Right lung (tissue), 5 donors: ENCODE measurements around the gene DPEP2. TPM values are rescaled to one million over a fixed set of nuclear protein-coding genes. Genes with fewer than 3 reads are reported as not detected.
"Not testable (repeated sequence)": the region's sequence is repeated elsewhere in the genome, so short reads cannot be mapped to it uniquely, and the experiment has no call there.

Experiments used
- DNase-seq, 2 donors: peaks; one replicate each; pipeline ENCODE4 v3.0.0-alpha.2; 2013
- polyA plus RNA-seq, 5 donors: library from polyadenylated mRNA; unstranded; fragments of 120-200 nt; gene quantifications; one replicate each; pipeline versions ENCODE4 v1.2.1 to v1.2.3, GENCODE V29; 2013; ENCODE audit warnings: inconsistent platforms in 1 of 5, low replicate concordance in 1 of 5; ENCODE audit not compliant: insufficient read length in 5 of 5, insufficient read depth in 1 of 5

DPEP2 gene
- polyA plus RNA-seq, 5 donors, result 1.9 to 3.0 (median 2.3) TPM

GRCh38 chr16:68009157-68009735, 10.0 kb upstream of the DPEP2 start:
- DNase-seq, result no peak

GRCh38 chr16:68005786-68006286, 6.6 kb upstream of the DPEP2 start:
- no peak for DNase-seq

GRCh38 chr16:68005211-68005610, 5.9 kb upstream of the DPEP2 start:
- DNase-seq, result no peak

- DNase-seq, result no peak
These were observed 3.7 kb upstream of the DPEP2 start for GRCh38 chr16:68003031-68003430.

- no peak for DNase-seq
These were observed 1.2 kb upstream of the DPEP2 start for GRCh38 chr16:68000450-68000849.

GRCh38 chr16:67999985-68000384, 701 bp upstream of the DPEP2 start:
- DNase-seq, result no peak

GRCh38 chr16:67998231-67998778, 979 bp downstream of the DPEP2 start:
- not testable (repeated sequence) for DNase-seq

GRCh38 chr16:67996666-67997065, 2.6 kb downstream of the DPEP2 start:
- DNase-seq, result no peak

- no peak for DNase-seq
These were observed 3.9 kb downstream of the DPEP2 start for GRCh38 chr16:67995423-67995822.

- not testable (repeated sequence) for DNase-seq
These were observed 5.3 kb downstream of the DPEP2 start for GRCh38 chr16:67994040-67994408.

GRCh38 chr16:67993207-67994039, 5.9 kb downstream of the DPEP2 start:
- DNase-seq, result peak; percentile 54 to 60

GRCh38 chr16:67992661-67993206, 6.5 kb downstream of the DPEP2 start:
- no peak for DNase-seq

- DNase-seq, result no peak
These were observed 9.3 kb downstream of the DPEP2 start for GRCh38 chr16:67990018-67990386.

- no peak for DNase-seq
These were observed 9.8 kb downstream of the DPEP2 start for GRCh38 chr16:67989322-67990017.

- DNase-seq, result no peak
These were observed 10.6 kb downstream of the DPEP2 start for GRCh38 chr16:67988675-67989074.

GRCh38 chr16:67987460-67988160, 11.7 kb downstream of the DPEP2 start:
- no peak for DNase-seq

GRCh38 chr16:67986949-67987348, 12.3 kb downstream of the DPEP2 start:
- no peak for DNase-seq

GRCh38 chr16:67982011-67982696, 17.1 kb downstream of the DPEP2 start:
- DNase-seq, result no peak

GRCh38 chr16:67979955-67980678, 19.2 kb downstream of the DPEP2 start, which contains the start of gene DPEP3:
DPEP3 (minus strand) TSS chr16:67980499; CDS start chr16:67980380, 119 bp downstream.
- DNase-seq, result no peak
